Effector CD8-positive, alpha-beta T cell (primary cell): ENCODE measurements around the gene LRP1.
A peak's percentile ranks its signal among the peaks of the same experiment; 100 is the strongest.

Source experiments
- DNase-seq: peaks from one replicate; lab custom pipeline; 2025; lab: John Stamatoyannopoulos, UW
- total RNA-seq, 4 experiments: gene quantifications; one replicate each; lab custom pipeline; 2026; lab: John Stamatoyannopoulos, UW

Gene LRP1
- total RNA-seq = 4.1 to 13.4 (median 9.7) reads per million in 4 experiments

DNA sequence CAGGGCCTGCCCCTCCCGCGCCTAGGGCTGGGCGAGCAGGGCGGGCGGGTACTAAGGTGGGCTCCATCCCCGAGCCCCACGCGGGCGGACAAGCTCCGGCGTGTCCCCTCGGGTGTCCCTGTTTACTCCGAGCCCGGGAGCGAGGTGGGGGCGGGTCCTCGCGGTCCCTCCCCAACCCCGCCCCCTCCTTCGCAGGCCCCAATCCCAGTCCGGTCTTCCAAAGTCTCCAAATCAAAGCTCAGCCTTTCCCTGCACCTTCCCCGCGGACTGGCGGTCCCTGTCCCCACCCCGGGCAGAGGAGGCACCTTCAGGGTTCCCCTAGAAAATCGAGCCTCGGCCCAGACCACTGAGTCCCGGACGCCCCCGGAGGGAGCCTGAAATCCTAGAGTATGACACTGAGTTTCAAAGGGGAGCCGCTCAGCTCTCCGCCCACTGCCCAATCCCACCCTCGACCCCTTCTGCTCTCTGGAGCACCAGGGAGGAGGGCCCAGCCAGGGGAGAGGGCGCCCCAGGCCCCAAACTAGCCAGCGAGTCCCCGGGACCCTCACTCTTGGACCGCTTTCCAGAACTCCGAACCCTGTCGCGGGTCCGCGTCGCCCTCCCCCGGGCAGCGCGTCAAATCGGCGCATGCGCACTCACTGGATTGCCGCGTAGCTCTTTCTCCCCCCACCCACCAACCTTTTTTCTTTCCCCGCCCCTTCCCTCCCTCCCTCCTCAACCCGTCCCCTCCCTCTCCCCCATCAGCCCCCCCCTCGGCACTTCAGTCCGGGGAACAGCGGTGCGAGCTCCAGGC lies at the start of gene LRP1:
Gene LRP1 (plus strand): TSS at position 758 of the 793 bp plus-strand sequence. CDS start 482 bp downstream, outside the sequence.
- peak; percentile 73 for DNase-seq

DNA sequence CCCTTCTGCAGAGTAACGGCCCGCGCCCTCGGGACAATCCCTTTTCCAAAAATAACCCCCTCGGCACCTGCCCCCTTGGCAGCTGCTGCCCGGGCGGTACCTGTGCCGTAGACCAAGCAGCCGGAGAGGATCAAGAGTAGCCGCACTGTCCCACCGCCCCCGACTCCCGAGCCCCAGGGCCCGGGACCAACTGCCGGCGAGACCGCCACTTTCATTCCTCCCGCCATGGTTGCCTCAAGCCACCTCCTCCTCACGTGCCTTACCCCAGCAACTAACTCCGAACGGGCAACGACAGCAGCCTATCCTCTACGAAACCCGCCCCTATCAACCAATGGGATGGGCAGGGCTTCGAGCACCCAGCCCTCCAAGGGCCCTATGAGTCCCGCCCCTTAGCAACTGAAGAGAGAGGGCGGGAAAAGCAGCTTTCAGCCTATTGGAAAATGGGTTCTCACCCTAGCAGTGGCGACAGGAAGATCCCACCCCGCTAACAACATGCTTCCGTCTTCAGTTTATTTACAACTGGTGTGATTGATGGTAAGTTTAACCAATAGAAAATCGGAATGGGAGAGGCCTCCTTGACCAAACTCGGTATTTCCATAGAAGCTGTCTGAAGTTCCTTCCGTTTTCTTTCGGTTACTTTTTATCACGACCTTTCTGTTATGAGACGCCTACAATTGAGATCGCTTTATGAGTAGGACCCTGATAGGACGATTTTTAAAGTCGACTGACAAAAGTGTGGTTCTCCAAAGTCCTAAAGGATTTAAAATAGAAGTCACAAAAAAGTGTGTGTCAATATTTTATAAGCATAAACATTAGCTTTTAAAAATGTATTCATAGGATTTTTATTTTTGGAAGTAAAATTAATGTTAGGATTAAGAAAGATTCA lies 49.5 kb upstream of the LRP1 start, which contains the start of gene NEMP1:
Gene NEMP1 (minus strand): TSS at position 273 of the 886 bp plus-strand sequence. CDS start 46 bp downstream, at position 227.
- DNase-seq = peak; percentile 93

DNA sequence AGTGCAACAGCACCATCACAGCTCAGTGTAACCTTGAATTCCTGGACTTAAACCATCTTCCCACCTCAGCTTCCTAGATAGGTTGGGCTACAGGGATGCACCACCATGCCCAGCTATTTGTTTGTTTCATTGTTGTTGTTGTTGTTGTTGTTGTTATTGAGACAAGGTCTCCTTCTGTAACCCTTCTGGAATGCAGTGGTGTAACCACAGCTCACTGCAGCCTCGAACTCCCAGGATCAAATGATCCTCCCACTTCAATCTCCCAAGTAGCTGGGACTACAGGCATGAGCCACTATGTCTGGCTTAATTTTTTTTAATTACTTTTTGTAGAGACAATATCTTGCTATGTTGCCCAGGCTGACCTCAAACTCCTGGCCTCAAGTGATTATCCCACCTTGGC lies 48.5 kb upstream of the LRP1 start:
- DNase-seq = no peak

DNA sequence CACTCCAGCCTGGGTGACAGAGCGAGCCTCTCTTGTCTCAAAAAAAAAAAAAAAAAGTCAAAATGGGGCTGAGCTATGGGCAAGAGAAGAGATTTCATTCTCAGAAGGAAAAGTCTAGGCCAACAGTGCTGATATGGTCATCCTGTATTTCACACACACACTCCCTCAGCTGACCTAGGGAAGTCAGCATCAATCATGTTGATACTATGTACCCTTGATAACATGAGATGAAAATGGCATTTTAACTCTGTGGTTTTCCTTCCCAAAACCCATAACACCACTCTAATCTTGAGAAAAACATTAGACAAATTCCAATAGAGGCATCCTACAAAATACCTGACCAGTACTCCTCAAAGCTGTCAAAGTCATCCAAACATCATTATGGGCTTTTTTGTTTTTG lies 47.4 kb upstream of the LRP1 start:
- DNase-seq = no peak

DNA sequence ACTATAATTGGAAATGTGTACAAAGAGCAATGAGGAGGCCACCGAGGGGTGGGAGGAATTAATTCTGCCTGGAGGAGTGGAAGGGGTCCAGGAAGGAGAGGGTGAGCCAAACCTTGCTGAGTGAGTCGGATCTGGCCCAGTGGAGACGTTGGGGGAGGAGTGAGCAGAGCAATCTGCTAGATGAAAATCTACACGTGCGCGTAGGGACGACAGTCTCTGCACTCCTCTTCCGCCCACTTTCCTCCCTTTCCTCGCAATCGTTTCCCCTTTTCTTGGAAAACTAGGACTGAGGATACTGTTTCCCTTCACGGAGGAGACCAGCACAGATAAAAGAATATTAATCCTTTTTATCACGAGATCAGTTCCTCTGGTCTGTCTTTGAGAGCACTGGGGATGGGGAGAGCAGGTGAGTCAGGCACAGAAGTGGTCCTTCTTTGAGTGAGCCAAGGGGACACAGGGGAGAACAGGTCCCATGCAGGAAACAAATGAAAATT lies 42.2 kb upstream of the LRP1 start:
- no peak for DNase-seq

DNA sequence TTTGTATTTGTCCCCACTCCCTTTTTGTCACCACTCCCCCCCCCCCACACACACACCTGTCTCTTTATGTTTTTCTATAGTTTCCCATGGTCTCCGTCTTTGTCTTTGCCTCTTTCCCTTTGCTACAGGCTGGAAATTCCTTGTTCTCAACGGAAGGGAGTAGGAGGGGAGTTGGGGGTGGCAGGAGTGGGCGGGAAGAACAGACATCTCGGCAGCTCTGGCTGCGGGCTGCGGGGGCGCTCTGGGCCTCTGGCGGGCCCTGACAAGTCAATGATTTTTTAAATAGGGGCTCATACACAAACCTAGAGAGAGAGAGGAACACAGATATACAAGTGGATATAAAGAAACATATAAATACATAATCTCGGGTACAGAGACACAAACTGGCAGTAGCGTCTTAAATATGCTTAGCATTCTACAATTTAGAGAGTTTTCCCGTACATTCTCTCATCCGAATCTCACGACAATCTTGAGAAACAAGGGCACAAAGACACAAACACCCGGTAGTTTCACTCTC lies 41.7 kb upstream of the LRP1 start:
- no peak for DNase-seq

DNA sequence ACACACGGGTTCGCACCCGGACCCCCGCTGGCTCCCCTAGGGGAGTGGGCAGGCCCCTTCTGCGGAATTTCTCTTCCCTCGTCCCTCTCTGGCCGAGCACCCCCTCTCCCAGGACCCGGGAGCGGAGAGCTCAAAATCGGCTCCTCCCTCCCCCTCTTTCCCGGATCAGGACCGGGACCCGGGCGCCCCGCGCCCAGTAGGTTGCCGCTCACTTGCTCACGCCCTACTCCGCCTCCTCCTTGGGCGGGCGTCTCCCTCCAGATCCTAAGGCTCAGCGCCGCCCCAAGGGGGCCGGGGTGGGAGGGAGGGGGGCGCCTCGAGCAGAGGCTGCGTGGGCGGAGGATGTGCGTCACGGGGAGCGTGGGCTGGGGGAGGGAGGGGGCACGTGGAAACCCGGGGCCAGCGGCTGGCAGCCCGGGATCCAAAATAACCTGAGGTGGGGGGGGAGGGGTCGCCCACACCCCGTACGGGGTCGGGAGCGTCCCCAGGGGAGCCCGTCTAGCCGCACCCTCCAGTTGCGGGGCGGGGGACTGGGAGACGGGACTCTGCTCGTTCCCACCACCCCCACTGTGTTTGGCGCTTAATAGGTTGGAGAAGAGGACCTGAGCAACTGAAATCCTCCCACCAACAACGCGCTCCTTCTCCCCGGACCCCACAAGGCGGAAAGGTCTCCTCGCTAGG lies 41.1 kb upstream of the LRP1 start:
- DNase-seq = peak; percentile 92

DNA sequence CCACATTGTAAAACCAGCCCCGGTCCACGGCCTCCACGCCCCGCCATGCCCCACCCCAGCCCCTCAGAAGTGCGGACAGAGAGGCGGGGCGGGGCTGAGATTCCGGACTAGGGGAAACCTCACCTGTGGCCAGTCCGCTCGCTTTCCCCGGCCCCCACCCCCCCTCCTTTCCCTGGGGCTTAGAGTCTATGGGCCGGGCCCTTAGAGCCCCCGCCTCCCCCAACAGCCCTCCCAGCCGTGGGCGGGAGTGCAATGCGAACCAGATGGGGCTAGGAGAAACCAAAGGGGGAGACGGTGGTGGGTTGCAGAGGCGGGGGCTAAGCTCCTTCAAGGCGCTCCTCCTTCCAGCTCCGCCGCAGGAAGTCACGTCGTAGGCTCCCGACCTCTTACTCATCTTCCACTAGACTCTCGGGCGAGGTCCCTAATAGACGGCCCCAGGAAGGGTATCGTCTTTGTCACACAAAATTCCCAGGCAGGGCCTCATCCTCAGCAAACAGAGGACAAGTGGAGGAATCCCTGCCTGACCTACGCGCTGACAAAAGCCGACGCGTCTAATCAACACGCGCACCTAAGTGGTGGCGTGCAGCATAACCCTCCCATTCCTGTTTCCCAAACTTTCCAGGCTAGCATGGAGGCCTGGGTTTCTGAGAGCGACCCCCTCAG lies 40.5 kb upstream of the LRP1 start:
- DNase-seq = peak; percentile 72

DNA sequence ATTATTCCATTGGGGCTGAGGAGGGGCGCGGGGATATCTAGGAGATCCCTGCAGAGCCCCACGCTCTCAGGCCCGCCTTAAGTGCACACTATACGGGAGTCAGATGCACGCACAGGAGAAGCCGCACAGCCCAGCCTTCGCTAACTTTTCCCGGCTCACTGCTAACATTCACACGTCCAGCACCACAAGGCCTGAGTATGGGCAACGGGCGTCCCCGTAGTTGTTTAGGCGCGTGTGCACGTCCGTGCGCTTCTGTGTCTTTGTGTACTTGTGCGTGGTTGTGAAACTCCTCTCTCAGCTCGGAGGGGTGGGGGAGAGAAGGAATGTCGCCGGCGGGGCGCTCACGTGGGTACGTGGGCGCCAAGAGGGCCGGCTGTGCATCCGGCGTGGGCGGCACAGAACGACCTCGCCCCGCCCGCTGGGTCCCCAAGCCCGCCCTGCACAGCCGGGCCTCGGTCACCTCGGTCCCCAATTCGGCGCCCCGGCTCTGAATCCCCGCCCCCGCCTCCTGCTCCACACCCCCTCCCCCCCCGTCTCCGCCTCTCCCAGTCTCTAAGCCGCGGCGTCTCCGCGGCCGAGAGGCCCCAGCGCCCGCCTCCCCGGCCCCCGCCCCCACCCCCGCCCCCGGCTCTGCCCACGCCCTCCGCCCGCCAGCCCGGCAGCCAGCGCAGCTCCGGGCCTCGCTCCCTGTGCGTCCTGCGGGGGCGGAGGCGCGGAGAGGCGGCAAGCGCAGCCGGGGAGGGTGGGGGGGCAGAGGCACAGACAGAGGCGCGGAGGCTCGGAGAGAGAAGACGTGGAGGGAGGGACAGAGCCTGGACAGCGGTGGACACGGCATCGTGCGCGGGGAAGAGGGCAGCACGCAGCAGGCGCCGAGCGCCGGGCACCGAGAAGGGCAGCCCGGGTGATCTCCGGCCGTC lies 39.7 kb upstream of the LRP1 start, which contains the start of gene NAB2:
Gene NAB2 (plus strand): TSS at position 761 of the 917 bp plus-strand sequence. CDS start 158 bp downstream, outside the sequence.
- peak; percentile 84 for DNase-seq

DNA sequence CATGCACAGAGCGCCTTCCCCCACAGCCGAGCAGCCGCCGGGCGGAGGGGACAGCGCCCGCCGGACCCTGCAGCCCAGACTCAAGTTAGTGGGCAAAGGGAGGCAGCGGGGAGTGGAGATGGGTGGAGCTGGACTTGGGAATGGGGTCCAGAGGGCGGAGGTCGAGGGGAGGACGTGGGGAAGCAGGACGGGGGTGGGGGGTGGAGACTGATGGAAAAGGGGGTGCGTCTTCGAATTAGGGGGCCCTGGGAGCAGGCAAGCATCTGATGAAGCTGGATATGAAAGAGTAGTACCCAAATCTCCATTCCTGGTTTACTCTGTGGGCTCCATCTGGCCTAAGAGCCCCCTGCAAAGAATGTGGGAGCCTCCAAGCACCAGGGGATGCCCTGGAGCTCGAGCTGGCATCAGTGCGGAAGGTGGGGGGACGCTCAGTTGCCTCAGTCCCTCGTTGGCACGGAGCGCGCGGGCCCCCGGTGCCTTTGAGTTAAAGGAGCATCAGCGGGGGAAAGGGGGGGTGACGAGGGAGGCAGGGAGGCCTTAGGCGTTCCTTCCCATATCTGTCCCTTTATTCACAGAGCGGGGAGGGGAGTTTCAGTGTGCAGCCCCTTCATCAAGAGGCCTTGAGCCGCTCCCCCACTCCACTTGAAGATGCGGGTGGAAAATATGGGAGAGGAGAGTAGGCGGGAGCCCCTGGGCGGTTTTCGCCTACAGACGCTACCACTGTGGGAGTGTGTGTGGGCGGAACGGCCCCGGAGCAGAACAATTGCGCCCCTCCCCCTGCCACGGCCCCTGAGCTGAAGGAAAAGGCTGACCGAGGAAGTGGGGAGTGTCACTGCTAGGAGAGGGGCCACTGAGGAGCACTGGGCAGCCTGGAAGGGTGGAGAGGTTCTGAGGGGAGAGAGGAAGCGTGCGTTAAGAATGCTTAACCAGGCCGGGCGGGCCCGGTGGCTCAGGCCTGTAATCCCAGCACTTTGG lies 38.7 kb upstream of the LRP1 start:
- DNase-seq = peak; percentile 49

DNA sequence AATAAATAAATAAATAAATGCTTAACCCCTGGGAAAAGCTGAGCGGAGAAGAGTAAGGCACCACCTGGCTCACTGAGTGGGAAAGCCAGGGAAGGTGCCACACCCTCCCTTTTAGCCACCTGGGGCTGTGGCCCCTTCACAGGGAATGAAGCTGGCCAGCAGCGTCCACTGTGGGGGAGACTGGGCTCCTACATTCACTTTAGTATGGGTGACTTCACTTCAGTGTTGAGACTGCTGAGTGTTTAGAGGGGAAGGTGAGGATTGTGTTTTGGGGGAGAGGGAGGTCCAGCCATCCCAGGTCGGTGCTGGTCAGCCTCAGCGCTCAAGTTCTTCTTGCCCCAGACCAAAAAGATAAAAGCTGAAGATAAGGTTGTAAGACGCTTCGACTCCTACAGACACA lies 37.8 kb upstream of the LRP1 start:
- no peak for DNase-seq

DNA sequence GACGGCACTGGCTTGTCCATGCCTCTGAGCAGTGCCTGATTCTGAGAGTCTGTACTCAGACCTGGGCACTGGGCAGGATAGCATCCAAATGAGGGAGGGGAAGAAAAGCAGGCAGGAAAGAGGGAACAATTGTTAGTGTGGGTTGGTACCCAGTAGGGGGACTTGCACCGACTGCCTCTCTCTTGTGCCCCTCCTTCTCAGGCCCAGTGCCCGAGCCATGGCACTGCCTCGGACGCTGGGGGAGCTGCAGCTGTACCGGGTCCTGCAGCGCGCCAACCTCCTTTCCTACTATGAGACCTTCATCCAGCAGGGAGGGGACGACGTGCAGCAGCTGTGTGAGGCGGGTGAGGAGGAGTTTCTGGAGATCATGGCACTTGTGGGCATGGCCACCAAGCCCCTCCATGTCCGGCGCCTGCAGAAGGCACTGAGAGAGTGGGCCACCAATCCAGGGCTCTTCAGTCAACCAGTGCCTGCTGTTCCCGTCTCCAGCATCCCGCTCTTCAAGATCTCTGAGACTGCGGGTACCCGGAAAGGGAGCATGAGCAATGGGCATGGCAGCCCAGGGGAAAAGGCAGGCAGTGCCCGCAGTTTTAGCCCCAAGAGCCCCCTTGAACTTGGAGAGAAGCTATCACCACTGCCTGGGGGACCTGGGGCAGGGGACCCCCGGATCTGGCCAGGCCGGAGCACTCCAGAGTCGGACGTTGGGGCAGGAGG lies 37.2 kb upstream of the LRP1 start:
- DNase-seq = no peak

DNA sequence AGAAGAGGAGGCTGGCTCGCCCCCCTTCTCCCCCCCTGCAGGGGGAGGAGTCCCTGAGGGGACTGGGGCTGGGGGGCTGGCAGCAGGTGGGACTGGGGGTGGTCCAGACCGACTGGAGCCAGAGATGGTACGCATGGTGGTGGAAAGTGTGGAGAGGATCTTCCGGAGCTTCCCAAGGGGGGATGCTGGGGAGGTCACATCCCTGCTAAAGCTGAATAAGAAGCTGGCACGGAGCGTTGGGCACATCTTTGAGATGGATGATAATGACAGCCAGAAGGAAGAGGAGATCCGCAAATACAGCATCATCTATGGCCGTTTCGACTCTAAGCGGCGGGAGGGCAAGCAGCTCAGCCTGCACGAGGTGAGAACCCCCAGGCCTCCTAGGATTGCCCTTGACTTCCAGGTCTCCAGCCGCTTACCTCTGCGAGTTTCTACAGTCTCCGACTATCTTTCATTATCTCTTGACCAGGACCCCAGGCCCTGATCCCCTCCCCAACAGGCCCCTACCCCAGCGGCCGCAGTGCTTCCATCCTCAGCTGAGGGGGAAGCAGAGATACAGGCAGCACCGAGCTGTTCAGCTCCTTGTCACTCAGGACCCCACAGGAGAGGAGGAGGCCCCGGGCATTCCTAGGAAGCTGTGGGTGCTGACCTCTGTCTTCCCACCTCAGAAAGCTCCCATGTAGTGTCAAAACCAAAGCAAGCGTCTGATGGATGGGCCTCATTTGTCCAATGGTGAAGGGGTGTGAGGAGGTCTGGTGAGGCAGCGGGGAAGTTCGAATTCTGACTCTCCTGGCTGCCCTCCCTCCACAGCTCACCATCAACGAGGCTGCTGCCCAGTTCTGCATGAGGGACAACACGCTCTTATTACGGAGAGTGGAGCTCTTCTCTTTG lies 36.4 kb upstream of the LRP1 start:
- DNase-seq = no peak

DNA sequence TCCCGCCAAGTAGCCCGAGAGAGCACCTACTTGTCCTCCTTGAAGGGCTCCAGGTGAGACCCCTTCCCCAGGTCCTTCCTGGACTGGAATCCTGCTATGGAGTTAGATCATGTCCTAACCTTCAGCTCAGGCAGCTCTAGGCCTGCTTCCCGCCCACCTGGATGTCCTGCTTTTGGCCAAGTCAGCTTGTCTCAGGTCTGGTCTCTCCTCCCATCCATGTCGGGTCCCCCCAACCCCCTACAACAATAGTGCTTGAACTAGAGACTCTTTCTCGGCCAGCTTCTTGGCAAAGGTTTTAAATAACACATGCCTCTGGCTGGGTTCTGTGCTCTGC lies 35.8 kb upstream of the LRP1 start:
- DNase-seq = no peak

DNA sequence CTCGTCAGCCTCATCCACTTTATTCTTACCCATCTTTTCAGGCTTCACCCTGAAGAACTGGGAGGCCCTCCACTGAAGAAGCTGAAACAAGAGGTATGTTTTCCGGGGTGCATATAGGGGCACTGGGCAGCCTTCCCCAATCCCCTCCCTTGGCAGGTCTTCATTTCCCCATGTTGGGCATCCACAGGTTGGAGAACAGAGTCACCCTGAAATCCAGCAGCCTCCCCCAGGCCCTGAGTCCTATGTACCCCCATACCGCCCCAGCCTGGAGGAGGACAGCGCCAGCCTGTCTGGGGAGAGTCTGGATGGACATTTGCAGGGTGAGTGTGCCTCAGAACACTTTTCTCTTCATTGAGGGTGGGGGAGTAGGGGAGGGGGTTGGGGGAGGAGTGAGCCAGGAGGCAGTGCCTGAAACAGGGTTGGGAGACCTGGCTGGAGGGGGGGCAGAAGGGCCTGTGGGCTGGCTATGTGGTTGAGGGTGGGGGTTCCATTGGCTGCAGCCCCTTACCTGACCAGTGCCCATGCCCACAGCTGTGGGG lies 35.3 kb upstream of the LRP1 start:
- DNase-seq = no peak

DNA sequence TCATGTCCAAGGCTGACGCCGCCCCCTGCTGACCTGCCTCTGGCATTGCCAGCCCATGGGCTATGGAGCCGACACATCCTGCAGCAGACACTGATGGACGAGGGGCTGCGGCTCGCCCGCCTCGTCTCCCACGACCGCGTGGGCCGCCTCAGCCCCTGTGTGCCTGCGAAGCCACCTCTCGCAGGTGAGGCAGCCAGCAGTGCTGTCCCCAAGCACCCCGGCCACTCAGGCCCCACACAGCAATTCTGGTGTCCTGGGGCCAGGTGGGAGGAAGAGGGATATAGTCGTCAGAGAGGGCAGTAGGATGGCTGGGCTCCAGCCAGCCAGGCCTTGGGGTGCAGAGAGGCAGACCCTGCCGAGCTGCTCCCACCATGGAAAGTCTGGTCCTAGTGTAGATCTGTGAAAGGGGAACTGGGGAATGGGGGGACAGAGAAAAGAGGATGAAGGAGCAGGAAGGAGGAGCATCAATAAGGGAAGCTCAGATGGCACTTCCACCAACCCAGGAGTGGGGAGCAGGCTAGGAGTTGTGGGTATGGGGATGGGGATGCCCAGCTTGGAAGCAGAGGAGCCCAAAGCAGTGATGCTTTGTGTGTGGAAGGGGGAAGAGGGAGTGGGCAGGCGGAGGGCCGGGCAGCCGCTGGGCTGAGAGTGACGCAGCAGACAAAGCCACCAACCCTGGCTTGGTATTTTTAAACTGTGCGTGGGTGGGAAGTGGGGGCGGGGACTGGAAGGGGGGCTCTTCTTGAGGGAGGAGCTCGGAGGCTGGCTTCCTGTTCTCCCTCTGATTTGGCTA lies 34.7 kb upstream of the LRP1 start:
- peak; percentile 71 for DNase-seq
